22Rv1 (cell line): ENCODE results near the gene CROCC2.

Source experiments
- ZFX ChIP-seq: fragments of 450-650 bp; IDR thresholded peaks from 2 replicates; pipeline ENCODE4 v1.6.1; 2017; ENCODE audit warnings: antibody characterized with exemption, borderline replicate concordance
- TF ChIP-seq, protein P1 (sequence below): fragments of 450-650 bp; IDR thresholded peaks from 2 replicates; pipeline ENCODE4 v1.5.1; 2017; ENCODE audit warnings: mild to moderate bottlenecking

DNA sequence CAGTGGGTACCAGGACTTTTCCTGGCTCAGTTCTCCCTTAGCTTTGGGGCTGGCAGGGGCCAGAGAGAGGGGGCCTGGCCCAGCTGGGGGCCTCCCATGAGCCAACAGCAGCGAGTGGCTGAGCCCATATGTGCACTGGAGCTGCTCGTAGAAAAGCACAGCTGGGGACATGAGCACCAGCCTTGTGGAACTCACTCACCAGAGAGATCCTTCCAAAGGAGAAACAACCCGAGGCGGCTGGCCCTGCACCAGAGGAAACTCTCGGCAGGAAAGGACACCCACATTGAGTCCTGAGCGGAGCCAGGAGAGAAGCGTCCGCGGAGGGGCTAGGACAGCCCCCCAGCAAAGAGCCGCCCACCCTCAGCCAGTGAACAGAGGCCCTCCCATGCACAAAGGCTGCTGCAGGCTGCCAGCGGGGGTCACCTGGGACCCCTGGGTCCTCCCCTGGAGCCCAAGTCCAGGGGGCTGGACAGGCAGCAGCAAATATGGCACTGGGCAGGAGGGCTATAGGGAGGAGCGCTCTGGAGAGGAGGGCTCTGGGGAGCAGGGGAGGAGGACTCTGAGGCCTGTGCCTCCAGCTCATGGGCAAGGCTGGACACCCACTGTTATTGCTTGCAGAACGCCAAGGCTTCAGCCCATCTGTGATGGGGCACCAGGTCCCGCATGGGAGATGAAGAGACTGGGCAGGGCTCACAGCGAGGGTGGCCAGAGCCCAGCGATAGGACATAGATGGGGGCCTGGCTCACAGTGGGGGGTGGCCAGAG is 50.2 kb downstream of the CROCC2 start:
- TF ChIP-seq, protein P1, sequence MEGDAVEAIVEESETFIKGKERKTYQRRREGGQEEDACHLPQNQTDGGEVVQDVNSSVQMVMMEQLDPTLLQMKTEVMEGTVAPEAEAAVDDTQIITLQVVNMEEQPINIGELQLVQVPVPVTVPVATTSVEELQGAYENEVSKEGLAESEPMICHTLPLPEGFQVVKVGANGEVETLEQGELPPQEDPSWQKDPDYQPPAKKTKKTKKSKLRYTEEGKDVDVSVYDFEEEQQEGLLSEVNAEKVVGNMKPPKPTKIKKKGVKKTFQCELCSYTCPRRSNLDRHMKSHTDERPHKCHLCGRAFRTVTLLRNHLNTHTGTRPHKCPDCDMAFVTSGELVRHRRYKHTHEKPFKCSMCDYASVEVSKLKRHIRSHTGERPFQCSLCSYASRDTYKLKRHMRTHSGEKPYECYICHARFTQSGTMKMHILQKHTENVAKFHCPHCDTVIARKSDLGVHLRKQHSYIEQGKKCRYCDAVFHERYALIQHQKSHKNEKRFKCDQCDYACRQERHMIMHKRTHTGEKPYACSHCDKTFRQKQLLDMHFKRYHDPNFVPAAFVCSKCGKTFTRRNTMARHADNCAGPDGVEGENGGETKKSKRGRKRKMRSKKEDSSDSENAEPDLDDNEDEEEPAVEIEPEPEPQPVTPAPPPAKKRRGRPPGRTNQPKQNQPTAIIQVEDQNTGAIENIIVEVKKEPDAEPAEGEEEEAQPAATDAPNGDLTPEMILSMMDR: no peak
- TF ChIP-seq ZFX: no peak
